Breast epithelium (tissue), 4 donors: ENCODE measurements around the gene IER3. TPM values are rescaled to one million over a fixed set of nuclear protein-coding genes. Genes with fewer than 3 reads are reported as not detected.
A peak's percentile ranks its signal among the peaks of the same experiment; 100 is the strongest.

ENCODE experiments used
- DNase-seq, 2 donors: peaks; one replicate each; pipeline ENCODE4 v3.0.0-alpha.2; 2019; ENCODE audit warnings: low spot score in 2 of 2
- H3K27ac ChIP-seq, 2 donors: fragments of 200-600 bp; sonication (generic) in 1 of 2; one replicate each; pipeline ENCODE4 v1.5.1; 2016 to 2019; ENCODE audit warnings: mild to moderate bottlenecking in 1 of 2
- H3K27me3 ChIP-seq, 2 donors: fragments of 200-600 bp; sonication (generic) in 1 of 2; one replicate each; pipeline versions ENCODE4 v1.5.1 to v1.6.0; 2017 to 2019; ENCODE audit warnings: control low read depth in 1 of 2, mild to moderate bottlenecking in 1 of 2
- H3K36me3 ChIP-seq: fragments of 200-600 bp; one replicate; pipeline ENCODE4 v1.5.1; 2019
- H3K4me1 ChIP-seq, 2 donors: fragments of 200-600 bp; sonication (generic); one replicate each; pipeline ENCODE4 v1.5.1; 2016 to 2019; ENCODE audit warnings: control low read depth in 1 of 2
- H3K4me3 ChIP-seq, 3 donors: fragments of 200-600 bp; sonication (generic); 1 replicate in 2 of 3; 2 replicates in 1 of 3; pipeline ENCODE4 v1.5.1; 2016 to 2019; ENCODE audit warnings: mild to moderate bottlenecking in 3 of 3, moderate library complexity in 2 of 3
- H3K9me3 ChIP-seq, 2 donors: fragments of 200-600 bp; sonication (generic) in 1 of 2; one replicate each; pipeline ENCODE4 v1.5.1; 2016 to 2019; ENCODE audit warnings: control low read depth in 1 of 2
- POLR2A ChIP-seq: fragments of 450-650 bp; IDR thresholded peaks from one replicate; pipeline ENCODE4 v1.6.1; 2016; ENCODE audit warnings: antibody characterized with exemption, mild to moderate bottlenecking, moderate library complexity
- POLR2AphosphoS5 ChIP-seq, 3 donors: sonication (generic); formaldehyde crosslinking; IDR thresholded peaks; one replicate each; pipeline ENCODE4 v1.6.1; 2017; ENCODE audit warnings: antibody characterized with exemption in 3 of 3
- intact Hi-C: fragments of 100-400 bp; cut with DNase I; formaldehyde crosslinking; loops from one replicate; pipeline ENCODE4 v1.15.1; 2023; ENCODE audit warnings: low total_unique reads
- total RNA-seq, 3 donors: library from RNA; depleted of rRNA; stranded (reverse); fragments of >200 nt; gene quantifications; one replicate each; pipeline ENCODE4 v1.1.0, GENCODE V29; 2016
- TF ChIP-seq, protein P1 (sequence below), 3 donors: fragments of 450-650 bp; IDR thresholded peaks; one replicate each; pipeline ENCODE4 v1.5.1; 2016 to 2017; ENCODE audit warnings: antibody characterized with exemption in 3 of 3, mild to moderate bottlenecking in 3 of 3, moderate library complexity in 3 of 3

IER3 gene
- total RNA-seq, 3 donors from 2014 or later: 7.7 to 64.1 (median 20.0) TPM

DNA sequence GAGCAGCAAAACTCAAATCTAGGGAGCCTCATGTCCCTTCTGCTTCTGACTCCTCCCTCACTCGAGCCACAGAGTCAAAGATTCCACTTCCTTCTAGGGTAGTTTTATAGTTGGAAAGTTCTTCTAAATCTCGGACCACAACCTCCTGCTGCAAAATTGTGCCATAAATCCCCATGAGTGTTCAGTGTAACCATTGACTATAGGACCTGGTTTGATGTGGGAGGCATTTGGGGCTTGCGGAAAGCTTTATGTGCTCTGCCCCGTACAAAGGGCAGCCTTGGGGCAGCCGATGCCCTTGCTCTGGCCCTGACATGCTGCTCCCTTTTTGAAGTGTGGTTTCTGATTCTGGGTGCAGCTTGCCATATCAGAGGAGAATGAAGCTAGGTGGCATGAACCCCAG lies 43.6 kb upstream of the IER3 start:
- Histone ChIP-seq H3K4me3 (no peak overlapping the region), H3K27me3 (no peaks in the 10 kb centered on the region), H3K4me1 (no peaks in the 10 kb centered on the region), H3K36me3 (no peaks in the 10 kb centered on the region), H3K9me3 (no peaks in the 10 kb centered on the region), H3K27ac (no peak overlapping the region)
- intact Hi-C loops: no loop called here
- no peak for DNase-seq
- TF ChIP-seq, protein P1, sequence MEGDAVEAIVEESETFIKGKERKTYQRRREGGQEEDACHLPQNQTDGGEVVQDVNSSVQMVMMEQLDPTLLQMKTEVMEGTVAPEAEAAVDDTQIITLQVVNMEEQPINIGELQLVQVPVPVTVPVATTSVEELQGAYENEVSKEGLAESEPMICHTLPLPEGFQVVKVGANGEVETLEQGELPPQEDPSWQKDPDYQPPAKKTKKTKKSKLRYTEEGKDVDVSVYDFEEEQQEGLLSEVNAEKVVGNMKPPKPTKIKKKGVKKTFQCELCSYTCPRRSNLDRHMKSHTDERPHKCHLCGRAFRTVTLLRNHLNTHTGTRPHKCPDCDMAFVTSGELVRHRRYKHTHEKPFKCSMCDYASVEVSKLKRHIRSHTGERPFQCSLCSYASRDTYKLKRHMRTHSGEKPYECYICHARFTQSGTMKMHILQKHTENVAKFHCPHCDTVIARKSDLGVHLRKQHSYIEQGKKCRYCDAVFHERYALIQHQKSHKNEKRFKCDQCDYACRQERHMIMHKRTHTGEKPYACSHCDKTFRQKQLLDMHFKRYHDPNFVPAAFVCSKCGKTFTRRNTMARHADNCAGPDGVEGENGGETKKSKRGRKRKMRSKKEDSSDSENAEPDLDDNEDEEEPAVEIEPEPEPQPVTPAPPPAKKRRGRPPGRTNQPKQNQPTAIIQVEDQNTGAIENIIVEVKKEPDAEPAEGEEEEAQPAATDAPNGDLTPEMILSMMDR (IDR thresholded peaks at IDR 0.05): no peak
- no peak for TF ChIP-seq POLR2A
- no peak for TF ChIP-seq POLR2AphosphoS5 (IDR thresholded peaks at IDR 0.05)

DNA sequence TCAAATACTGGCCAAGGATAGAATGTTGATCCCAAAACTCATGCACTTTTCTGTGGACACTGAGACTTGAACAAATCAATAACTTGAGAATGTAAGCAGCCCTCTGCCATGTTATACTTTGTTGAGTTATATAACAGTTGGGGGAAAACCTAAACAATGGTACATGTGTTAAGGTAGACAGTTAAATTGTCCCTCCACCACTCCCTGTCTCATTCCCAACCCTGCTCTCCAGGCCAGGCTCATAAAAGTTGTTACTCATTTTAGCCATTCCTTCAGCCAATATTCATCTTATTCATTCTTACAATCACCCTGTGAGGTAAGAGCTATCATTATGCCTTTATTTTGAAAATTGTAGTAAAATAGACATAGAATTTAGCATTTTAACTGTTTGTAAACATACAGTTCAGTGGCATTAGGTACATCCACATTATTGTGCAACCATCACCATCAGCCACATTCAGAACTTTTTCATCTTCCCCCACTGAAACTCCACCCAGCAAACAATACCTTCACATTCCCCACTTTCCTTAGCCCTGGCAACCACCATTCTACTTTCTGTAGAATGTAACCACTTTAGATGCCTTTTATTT lies 38.2 kb upstream of the IER3 start:
- Histone ChIP-seq H3K4me3 (no peak overlapping the region), H3K27ac (peak overlapping the region; percentile 90 to 96), H3K4me1 (peaks cover 10 to 21% of the 10 kb centered on the region in 2 donors), H3K27me3 (no peaks in the 10 kb centered on the region), H3K9me3 (no peaks in the 10 kb centered on the region), H3K36me3 (no peaks in the 10 kb centered on the region)
- DNase-seq: no peak
- TF ChIP-seq POLR2AphosphoS5 (IDR thresholded peaks at IDR 0.05) (no peak), POLR2A (no peak)
- TF ChIP-seq, protein P1 (IDR thresholded peaks at IDR 0.05): no peak
- intact Hi-C loops: no loop called here

DNA sequence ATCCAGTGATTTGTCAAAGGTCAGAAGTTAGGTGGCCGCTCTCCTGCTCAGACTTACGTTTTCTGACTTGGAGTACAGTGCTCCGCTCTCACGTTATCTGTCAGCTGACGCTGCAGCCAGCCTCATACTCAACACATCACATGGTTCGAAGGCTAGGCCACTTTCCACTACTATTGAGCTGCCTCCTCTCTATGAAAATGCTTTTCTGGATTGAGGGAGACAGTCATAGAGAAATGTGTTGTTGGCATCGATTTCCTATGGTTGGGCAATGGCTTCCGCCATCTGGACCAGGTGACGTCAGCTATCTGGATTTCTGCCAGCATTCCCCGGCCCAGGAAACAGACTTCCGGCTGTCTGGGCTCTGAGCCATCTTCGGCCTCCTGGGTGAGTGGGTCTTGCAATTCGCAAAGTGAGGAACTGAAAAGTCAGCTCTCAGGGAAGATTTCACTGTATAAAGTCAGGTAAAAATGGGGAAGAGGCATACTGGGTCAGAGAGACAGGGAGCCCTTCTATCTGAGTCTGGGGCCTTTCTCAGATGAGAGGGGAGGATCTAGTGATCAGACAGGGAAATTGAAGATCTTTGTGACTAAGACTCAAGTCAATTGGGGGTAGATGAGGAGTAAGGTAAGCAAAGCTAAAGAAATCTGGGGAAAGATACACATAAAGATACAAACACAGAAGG lies 37.5 kb upstream of the IER3 start:
- peak; percentile 94 to 98 for DNase-seq
- Histone ChIP-seq H3K36me3 (no peaks in the 10 kb centered on the region), H3K4me3 (no peak overlapping the region), H3K27me3 (no peaks in the 10 kb centered on the region), H3K27ac (peak overlapping the region; percentile 90 to 96), H3K9me3 (no peaks in the 10 kb centered on the region), H3K4me1 (peaks cover 10 to 21% of the 10 kb centered on the region in 2 donors)
- intact Hi-C loops: no loop called here
- TF ChIP-seq POLR2AphosphoS5 (IDR thresholded peaks at IDR 0.05) (peak; percentile 92 to 99 (median 99)), POLR2A (no peak)
- TF ChIP-seq, protein P1 (IDR thresholded peaks at IDR 0.05): no peak

DNA sequence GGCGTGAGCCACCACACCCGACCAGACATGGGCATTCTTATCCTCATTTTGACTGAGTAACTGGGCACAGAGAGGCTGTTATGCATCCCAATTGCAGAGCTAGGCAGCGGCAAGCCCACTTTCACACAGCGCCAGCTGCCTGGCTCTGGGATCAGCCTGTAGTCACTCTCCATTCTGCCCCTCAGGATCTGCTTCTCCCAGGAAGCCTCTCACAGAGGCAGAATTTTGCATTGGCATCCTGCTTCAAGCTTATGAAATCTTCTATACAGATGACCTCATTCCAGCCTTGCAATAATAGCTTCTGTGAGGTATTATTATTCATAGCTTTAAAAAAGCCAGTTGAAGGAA lies 37.0 kb upstream of the IER3 start:
- H3K9me3 ChIP-seq: no peaks in the 10 kb centered on the region
- no peaks in the 10 kb centered on the region for H3K36me3 ChIP-seq
- TF ChIP-seq POLR2AphosphoS5 (IDR thresholded peaks at IDR 0.05) (no peak), POLR2A (no peak)
- TF ChIP-seq, protein P1 (IDR thresholded peaks at IDR 0.05): no peak
- no peaks in the 10 kb centered on the region for H3K27me3 ChIP-seq
- peaks cover 10 to 21% of the 10 kb centered on the region in 2 donors for H3K4me1 ChIP-seq
- intact Hi-C loops: no loop called here
- H3K27ac ChIP-seq: peak overlapping the region; percentile 90 to 96
- no peak overlapping the region for H3K4me3 ChIP-seq
- DNase-seq: no peak

DNA sequence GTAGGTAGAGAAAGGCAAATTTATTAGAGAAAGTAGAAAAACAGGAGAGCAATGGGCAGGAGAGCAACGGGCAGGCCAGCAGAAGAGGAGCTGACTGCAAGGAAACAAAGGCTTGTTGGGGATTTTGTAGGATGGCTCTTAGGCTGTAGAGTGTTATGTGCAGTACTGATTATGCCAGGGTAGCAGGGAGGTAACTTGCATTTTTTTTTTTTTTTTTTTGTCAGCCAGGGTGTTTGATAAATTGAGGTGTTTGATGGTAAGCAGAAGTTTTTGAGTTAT lies 36.2 kb upstream of the IER3 start:
- Histone ChIP-seq H3K4me3 (no peak overlapping the region), H3K4me1 (peaks cover 10 to 21% of the 10 kb centered on the region in 2 donors), H3K36me3 (no peaks in the 10 kb centered on the region), H3K27me3 (no peaks in the 10 kb centered on the region), H3K27ac (peak overlapping the region; percentile 90 to 91), H3K9me3 (no peaks in the 10 kb centered on the region)
- intact Hi-C loops: no loop called here
- TF ChIP-seq, protein P1 (IDR thresholded peaks at IDR 0.05): no peak
- TF ChIP-seq POLR2AphosphoS5 (IDR thresholded peaks at IDR 0.05) (no peak), POLR2A (no peak)
- no peak for DNase-seq
